ENCODE measurements around the gene ATP23. TPM values are rescaled to one million over a fixed set of nuclear protein-coding genes. Genes with fewer than 3 reads are reported as not detected.

The ATP23 gene
- polyA plus RNA-seq, 1 of the 3 experiments (the other 2 are of a cell fraction), result 6.4 TPM

DNA sequence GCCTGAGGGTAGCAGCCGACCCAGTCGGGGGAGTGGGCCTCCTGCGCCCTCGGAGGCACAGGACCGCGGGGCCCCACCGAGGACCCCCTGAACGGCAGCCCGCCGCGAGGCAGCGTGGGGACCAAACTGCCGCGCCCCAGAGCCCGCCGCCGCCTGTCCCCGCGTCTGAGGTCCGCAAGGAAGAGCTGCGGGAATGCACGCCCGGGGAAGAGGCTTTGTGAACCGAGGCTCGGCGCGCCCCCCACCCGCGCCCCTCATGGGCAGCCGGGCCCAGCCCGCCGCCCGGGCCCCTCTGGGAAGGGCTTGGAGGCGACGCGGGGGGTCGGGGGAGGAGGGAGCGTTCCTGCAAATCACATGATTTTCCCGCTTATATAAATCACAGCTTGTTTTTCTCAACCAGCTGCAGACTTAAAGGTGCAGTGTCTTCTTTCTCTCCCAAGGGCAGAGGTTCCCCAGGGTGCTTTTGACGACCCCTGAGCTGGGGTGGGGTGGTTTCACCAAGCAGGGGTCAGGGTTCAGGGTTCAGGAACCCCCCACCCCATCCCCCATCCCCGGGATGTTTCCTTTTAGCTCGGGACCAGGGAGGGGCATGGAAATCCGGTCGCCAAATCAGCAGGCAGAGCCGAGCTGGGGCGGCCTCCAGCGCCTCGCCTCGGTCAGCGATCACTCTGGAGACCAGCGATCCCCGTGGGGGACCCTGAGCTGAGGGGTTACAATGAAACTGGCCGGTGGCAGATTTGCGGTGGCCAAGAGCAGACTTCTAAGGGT is 44.7 kb upstream of the ATP23 start (continued):
- TF ChIP-seq, protein P1, sequence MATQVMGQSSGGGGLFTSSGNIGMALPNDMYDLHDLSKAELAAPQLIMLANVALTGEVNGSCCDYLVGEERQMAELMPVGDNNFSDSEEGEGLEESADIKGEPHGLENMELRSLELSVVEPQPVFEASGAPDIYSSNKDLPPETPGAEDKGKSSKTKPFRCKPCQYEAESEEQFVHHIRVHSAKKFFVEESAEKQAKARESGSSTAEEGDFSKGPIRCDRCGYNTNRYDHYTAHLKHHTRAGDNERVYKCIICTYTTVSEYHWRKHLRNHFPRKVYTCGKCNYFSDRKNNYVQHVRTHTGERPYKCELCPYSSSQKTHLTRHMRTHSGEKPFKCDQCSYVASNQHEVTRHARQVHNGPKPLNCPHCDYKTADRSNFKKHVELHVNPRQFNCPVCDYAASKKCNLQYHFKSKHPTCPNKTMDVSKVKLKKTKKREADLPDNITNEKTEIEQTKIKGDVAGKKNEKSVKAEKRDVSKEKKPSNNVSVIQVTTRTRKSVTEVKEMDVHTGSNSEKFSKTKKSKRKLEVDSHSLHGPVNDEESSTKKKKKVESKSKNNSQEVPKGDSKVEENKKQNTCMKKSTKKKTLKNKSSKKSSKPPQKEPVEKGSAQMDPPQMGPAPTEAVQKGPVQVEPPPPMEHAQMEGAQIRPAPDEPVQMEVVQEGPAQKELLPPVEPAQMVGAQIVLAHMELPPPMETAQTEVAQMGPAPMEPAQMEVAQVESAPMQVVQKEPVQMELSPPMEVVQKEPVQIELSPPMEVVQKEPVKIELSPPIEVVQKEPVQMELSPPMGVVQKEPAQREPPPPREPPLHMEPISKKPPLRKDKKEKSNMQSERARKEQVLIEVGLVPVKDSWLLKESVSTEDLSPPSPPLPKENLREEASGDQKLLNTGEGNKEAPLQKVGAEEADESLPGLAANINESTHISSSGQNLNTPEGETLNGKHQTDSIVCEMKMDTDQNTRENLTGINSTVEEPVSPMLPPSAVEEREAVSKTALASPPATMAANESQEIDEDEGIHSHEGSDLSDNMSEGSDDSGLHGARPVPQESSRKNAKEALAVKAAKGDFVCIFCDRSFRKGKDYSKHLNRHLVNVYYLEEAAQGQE (IDR thresholded peaks at IDR 0.05; ENCODE audit: low read depth, low read length), result no peak
- no peak for TF ChIP-seq FOSL2 (IDR thresholded peaks at IDR 0.05; ENCODE audit: borderline replicate concordance, low read depth)
- TF ChIP-seq CHD2 (IDR thresholded peaks at IDR 0.05; ENCODE audit: low read length, partially characterized antibody), result peak; percentile 11
- peak; percentile 32; the same call in 1 of the 2 replicates for TF ChIP-seq POLR2AphosphoS5 (IDR thresholded peaks at IDR 0.05; ENCODE audit: low read depth, low read length)
- no peak for TF ChIP-seq IRF3 (IDR thresholded peaks at IDR 0.05; ENCODE audit: low read depth, low read length)
- peak; percentile 44; the same call in 1 of the 2 replicates for TF ChIP-seq TAF1 (IDR thresholded peaks at IDR 0.05; ENCODE audit: borderline replicate concordance, low read depth, low read length)
- TF ChIP-seq GABPA (IDR thresholded peaks at IDR 0.05; ENCODE audit: low read depth), result no peak
- TF ChIP-seq RCOR1 (IDR thresholded peaks at IDR 0.05; ENCODE audit: low read length), result no peak
- 0 out of 2 replicates have a peak, but pooled peaks have one; percentile 5 for TF ChIP-seq JUND (IDR thresholded peaks at IDR 0.05)
- no peak for TF ChIP-seq MEF2A (IDR thresholded peaks at IDR 0.05; ENCODE audit: borderline replicate concordance, low read depth)
- no peak for TF ChIP-seq EZH2phosphoT487 (IDR thresholded peaks at IDR 0.05; ENCODE audit: borderline replicate concordance, low read depth)
- no peak for TF ChIP-seq FOXJ3 (CRISPR knock-in tag; IDR thresholded peaks at IDR 0.05)
- no peak for TF ChIP-seq NRF1 (IDR thresholded peaks at IDR 0.05; ENCODE audit: low read depth, low read length)
- TF ChIP-seq SIN3A (IDR thresholded peaks at IDR 0.05; ENCODE audit: borderline replicate concordance, low read depth, low read length), result no peak; the same call in 1 of the 2 replicates
- peak; percentile 60 for TF ChIP-seq RAD21 (IDR thresholded peaks at IDR 0.05; ENCODE audit: low read length)
- no peak for TF ChIP-seq TEAD4 (IDR thresholded peaks at IDR 0.05; ENCODE audit: borderline replicate concordance, insufficient read depth)
- TF ChIP-seq SMC3 (IDR thresholded peaks at IDR 0.05; ENCODE audit: low read depth, low read length), result peak; percentile 48
- TF ChIP-seq, protein P2, sequence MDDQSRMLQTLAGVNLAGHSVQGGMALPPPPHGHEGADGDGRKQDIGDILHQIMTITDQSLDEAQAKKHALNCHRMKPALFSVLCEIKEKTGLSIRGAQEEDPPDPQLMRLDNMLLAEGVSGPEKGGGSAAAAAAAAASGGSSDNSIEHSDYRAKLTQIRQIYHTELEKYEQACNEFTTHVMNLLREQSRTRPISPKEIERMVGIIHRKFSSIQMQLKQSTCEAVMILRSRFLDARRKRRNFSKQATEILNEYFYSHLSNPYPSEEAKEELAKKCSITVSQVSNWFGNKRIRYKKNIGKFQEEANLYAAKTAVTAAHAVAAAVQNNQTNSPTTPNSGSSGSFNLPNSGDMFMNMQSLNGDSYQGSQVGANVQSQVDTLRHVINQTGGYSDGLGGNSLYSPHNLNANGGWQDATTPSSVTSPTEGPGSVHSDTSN (IDR thresholded peaks at IDR 0.05), result peak; percentile 63
- TF ChIP-seq USF2 (IDR thresholded peaks at IDR 0.05; ENCODE audit: borderline replicate concordance, low read depth, low read length), result no peak
- TF ChIP-seq MXI1 (IDR thresholded peaks at IDR 0.05; ENCODE audit: low read depth, low read length), result 0 out of 2 replicates have a peak, but pooled peaks have one; percentile 5
- peak; percentile 14 to 72; a peak in 3 of 4 replicates for TF ChIP-seq EP300 (IDR thresholded peaks at IDR 0.05; ENCODE audit: borderline replicate concordance in 1 of 2, low read depth in 1 of 2, low read length in 1 of 2)
- peak; percentile 61 for TF ChIP-seq TCF12 (IDR thresholded peaks at IDR 0.05)
